Measurements from ENCODE around the gene ITIH4.
A peak's percentile ranks its signal among the peaks of the same experiment; 100 is the strongest.

ITIH4 gene

DNA sequence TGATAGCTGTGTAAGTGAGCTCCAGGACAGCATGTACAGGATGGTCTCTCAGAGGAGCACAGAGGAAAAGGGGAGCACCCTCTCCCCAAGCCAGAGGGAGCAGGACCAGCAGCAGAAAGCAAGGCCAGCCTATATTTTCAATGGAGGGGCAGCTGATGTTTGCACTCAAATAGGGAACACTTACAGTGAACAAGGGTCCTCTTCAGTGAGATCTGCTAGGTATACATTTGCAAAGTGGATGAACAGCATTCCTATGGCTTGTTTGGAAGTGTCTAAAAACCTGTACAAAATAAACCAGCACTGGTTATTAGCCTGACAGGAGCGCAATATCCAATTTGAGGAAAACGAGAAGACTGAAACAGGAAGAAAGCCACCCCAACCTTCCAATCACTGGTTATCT is 21.9 kb upstream of the ITIH4 start:
- in situ Hi-C loops (cut with MboI; ENCODE audit: low pct_unique_long_range_greater_than_20kb, low sequenced_read_pairs), result no loop called here
- DNase-seq, result no peak

DNA sequence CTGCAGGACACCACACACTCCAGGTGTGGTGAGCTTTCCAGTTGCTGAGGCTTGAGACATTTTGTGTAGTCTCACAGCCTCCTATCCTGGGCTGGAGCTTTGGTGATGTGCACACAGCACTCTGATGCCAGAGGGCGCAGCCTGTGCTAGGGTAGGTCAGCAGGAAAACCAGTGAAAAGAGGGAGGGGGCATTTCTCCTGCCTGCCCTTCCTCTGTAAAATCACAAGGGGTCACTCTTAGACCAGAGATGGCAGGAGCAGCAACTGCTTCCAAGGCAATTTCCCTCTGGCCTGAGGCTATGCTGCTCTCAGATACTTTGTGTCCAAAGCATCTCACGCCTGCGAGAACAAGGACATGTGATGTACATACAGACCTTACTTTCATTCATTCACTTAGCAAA is 20.9 kb upstream of the ITIH4 start:
- in situ Hi-C loops (cut with MboI; ENCODE audit: low pct_unique_long_range_greater_than_20kb, low sequenced_read_pairs), result no loop called here
- peak; percentile 79 for DNase-seq

DNA sequence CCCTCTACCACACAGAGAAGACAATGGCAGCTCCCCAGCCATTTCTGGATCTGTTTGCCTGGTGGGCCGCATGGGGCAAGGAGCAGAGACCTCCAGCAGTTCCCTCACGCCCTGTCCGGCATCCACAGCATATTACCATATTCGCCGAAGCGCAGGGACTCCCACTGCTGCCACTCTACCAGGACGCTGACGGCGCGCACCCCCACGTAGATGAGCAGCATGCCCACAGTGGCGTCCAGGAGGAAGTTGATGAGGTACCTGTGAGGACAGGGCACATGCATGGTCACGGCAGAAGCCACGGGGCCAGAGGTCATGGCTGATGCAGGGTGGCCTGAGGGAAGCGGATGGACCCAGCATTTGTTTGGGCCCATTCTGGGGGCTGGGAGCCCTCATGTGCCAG is 19.2 kb upstream of the ITIH4 start:
- in situ Hi-C loops (cut with MboI; ENCODE audit: low pct_unique_long_range_greater_than_20kb, low sequenced_read_pairs), result no loop called here
- DNase-seq, result no peak

- in situ Hi-C loops (cut with MboI; ENCODE audit: low pct_unique_long_range_greater_than_20kb, low sequenced_read_pairs), result no loop called here
Measured at GRCh38 chr3:52848617-52849016, 18.1 kb upstream of the ITIH4 start.

DNA sequence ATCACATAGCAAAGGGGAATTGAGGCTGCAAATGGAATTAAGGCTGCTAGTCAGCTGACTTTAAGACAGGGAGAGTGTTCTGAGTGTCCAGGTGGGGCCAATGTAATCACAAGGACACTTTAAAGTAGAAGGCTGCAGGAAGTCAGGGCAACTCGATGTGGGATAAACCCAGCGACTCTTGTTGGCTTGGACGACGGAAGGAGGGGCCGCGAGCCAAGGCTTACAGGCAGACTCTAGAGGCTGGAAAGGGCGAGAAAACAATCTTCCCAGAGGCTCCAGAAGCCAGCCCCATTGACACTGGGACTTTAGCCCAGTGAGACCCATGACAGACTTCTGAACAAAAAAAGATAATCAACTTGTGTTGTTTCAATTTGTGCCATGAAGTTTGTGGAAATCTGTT is 17.3 kb upstream of the ITIH4 start:
- DNase-seq, result no peak
- in situ Hi-C loops (cut with MboI; ENCODE audit: low pct_unique_long_range_greater_than_20kb, low sequenced_read_pairs), result no loop called here

More at GRCh38 chr3:52848617-52849016, 18.1 kb upstream of the ITIH4 start:
- DNase-seq, result no peak

GRCh38 chr3:52847241-52847640 is 16.8 kb upstream of the ITIH4 start:
- in situ Hi-C loops (cut with MboI; ENCODE audit: low pct_unique_long_range_greater_than_20kb, low sequenced_read_pairs), result no loop called here
- DNase-seq, result no peak

DNA sequence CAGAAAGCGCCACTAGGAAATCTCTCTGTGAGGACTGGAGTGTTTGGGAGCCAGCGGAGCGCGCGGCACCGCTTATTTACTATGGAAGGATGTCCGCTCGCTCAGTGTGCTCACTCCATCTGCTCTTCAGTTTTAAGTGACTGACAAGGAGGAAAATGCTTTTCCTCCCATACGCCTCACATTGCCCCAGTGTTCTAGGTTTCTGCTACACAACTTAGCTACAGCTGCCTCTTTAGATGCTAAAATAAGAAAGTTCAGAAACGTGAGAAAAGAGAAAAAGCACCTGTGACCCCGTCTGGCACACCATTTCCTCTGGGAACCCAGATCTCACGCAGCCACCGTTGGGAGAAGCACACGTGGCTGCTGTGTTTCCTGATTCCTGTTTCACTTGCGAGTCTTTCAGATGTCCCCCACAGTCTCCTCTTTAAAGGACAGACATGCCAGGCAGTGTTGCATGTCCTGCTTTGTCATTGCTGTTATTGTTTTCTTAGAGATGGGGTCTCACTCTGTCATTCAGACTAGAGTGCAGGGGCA is 16.0 kb upstream of the ITIH4 start:
- in situ Hi-C loops (cut with MboI; ENCODE audit: low pct_unique_long_range_greater_than_20kb, low sequenced_read_pairs), result no loop called here
- DNase-seq, result no peak

DNA sequence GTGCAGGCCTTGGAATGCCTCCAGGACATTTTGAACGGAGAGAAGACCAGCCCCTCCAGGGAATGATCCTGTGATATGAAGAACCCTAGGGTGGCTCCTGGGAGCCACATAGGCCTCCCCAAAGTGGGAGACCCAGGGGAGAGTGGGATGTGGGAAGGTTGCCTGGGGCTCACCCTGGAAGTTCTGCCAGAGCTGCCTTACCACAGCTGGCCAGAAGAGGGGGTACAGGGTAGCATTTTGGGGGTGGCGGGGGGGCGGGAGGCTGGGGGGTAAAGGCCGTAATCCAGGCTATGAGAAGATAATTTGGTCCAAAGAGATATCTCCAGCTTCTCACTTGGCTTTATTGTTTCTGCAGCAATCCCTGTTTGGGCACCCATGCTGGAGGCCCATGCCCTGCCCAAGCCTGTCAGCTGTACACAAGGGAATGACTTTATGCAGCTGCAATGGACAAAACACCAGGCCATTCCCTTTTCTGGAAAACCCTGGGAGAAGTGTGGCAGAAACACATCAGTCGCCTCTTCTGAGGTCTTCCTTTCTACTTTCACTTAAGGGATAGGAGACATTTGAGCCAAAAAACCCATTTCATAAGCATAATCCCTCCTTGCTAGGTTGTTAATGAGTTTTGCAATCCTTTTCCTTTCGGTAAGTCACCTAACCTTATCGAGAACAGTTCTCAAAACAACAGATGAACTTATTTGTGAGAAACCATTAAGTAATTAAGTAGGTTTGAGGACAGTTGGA is 15.4 kb upstream of the ITIH4 start:
- no peak for DNase-seq
- in situ Hi-C loops (cut with MboI; ENCODE audit: low pct_unique_long_range_greater_than_20kb, low sequenced_read_pairs), result no loop called here

GRCh38 chr3:52845157-52845556 is 14.7 kb upstream of the ITIH4 start:
- in situ Hi-C loops (cut with MboI; ENCODE audit: low pct_unique_long_range_greater_than_20kb, low sequenced_read_pairs), result no loop called here
- no peak for DNase-seq

- in situ Hi-C loops (cut with MboI; ENCODE audit: low pct_unique_long_range_greater_than_20kb, low sequenced_read_pairs), result no loop called here
- DNase-seq, result no peak
Measured at GRCh38 chr3:52844290-52844975, 14.0 kb upstream of the ITIH4 start.

- DNase-seq, result no peak
- in situ Hi-C loops (cut with MboI; ENCODE audit: low pct_unique_long_range_greater_than_20kb, low sequenced_read_pairs), result no loop called here
Measured at GRCh38 chr3:52843881-52844280, 13.4 kb upstream of the ITIH4 start.

DNA sequence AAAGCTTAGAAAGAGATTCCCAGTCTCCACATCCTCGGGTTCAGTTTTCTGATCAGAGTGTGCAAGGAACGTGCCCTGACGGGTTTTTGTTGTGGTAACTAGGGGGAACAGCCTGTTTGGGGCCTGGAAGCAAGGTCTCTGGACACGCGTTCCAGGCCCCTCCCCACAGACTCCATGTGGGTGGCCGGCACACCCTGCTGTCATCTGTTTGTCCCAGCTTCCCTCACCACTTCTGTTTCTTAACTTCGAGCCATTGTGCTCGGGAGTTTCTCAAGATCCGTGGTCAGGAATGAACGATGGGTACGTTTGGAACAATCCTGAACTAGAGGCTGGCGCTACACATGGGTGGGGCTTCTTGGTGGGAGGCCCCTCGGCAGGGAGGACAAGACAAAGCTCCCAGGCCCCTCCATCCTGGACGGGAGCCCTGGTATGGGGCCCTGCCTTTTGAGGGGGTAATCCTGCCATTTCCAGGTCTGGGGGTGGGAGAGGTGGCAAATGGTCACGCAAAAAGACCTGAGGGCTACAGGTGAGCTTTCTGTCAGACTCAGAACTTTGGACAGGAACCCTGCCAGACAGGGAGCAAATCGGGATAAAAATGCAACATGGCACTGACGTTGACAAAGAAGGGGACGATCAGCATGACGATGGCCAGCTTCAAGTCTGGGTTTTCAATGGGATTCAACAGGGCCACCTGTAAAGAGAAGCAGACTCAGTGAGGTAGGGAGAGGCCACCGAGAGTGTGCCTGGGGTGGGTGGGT is 12.8 kb upstream of the ITIH4 start:
- DNase-seq, result no peak
- in situ Hi-C loops (cut with MboI; ENCODE audit: low pct_unique_long_range_greater_than_20kb, low sequenced_read_pairs), result no loop called here

GRCh38 chr3:52842424-52842823 is 12.0 kb upstream of the ITIH4 start:
- in situ Hi-C loops (cut with MboI; ENCODE audit: low pct_unique_long_range_greater_than_20kb, low sequenced_read_pairs), result no loop called here
- no peak for DNase-seq

- in situ Hi-C loops (cut with MboI; ENCODE audit: low pct_unique_long_range_greater_than_20kb, low sequenced_read_pairs), result no loop called here
- DNase-seq, result no peak
Measured at GRCh38 chr3:52841981-52842340, 11.5 kb upstream of the ITIH4 start.

DNA sequence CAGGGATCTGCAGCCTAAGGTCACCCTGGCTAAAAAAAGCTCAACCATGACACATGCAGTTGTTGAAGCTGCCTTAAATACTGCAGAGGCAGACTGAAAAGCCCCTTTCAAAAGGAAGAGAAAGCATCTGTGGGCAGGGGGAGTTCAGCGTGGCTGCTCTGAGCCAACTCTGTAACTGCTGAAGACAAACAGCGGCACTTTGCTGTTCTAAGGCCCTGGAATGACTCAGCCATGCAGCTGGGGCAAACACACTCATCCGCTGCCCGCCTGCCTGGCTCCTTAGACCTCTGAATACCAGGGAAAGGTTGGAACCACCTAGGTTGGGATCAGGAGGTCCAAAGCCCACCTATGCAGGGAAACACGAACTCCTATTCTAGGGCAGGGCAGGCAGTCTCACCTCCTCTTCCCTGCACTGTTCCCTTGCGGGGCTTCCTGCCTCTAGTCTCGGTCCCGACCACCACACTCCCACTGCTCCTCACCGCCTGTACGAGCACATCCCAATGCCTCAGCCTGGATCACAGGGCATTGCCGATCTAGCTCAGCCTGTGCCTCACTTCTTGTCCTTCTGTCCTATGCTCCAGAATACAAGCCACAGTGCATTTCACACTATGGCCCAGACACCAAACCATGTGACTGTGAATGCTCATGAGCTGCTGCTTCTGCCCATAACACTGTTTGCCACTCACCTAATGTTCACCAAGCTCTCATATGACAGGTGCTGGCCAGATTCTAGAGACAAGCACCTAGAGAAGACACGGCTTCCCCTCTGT is 10.9 kb upstream of the ITIH4 start:
- DNase-seq, result no peak
- in situ Hi-C loops (cut with MboI; ENCODE audit: low pct_unique_long_range_greater_than_20kb, low sequenced_read_pairs), result no loop called here

GRCh38 chr3:52839892-52840545 is 9.5 kb upstream of the ITIH4 start:
- no peak for DNase-seq
- in situ Hi-C loops (cut with MboI; ENCODE audit: low pct_unique_long_range_greater_than_20kb, low sequenced_read_pairs), result no loop called here

- DNase-seq, result no peak
- in situ Hi-C loops (cut with MboI; ENCODE audit: low pct_unique_long_range_greater_than_20kb, low sequenced_read_pairs), result no loop called here
Measured at GRCh38 chr3:52839268-52839575, 8.8 kb upstream of the ITIH4 start.

- in situ Hi-C loops (cut with MboI; ENCODE audit: low pct_unique_long_range_greater_than_20kb, low sequenced_read_pairs), result no loop called here
- no peak for DNase-seq
Measured at GRCh38 chr3:52838561-52839267, 8.2 kb upstream of the ITIH4 start.

All from KBM-7 (cell line).